Measurements from ENCODE around the gene PARVB.

The PARVB gene

DNA sequence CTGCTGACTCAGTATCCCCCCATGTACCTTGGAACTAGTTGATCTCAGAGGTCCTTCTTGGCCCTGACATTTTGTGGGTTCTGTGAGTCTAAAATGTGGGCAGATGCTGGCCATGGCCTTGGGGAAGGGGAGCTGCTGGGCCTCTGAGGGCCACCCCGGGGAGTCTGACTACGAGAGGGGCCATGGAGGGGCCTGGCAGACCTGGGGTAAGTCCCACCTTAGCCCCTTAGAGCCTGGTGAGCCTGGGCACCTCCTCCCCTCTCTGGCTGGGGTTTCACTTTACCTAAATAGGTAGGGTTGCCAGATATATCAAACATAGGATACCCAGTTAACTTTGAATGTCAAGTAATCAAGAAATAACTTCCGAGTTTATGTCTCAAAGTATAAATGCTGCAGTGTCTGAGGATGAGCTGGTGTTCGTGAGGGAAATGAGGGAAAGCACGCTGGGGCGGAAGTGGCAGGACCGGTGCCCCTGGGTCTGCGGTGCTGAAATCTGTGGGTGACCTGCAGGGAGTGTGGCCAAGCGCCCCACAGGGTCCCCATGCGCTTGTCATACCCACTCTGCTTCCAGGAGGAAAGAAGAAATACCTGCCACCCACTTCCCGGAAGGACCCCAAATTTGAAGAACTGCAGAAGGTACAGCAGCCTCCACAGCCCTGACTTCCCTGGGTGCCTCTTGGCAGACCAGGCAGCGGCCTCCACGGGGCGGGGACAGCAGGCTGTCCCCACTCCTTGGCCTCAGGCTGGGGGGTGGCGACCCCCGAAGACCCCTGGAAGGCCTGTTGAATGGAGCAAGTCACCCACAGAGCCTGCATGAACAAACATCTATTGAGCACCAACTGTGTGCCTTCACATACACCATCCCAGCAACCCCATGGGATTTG is 161.4 kb downstream of the PARVB start:
- no peak for DNase-seq (ENCODE audit: low spot score)

- DNase-seq (ENCODE audit: low spot score), result no peak
Observed at GRCh38 chr22:44186121-44186510, 162.0 kb downstream of the PARVB start.

DNA sequence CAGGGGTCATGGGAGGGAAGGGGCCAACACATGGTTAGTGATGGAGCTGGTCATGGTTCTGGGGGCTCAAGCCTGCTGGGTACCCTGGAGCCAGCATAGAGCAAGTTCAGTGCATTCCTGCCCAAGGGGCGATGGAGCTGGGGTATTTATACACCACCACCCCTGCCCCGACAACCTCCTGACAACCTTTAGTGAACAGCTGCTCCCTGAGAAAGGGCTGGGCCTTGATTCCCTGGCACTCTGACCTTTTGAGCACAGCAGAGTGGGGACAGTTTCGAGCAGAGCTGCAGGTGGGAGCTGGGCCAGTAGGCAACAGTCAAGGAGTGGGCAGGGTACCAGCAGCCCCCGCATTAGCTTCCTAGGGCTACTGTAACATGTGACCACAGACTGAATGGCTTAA is 162.6 kb downstream of the PARVB start:
- no peak for DNase-seq (ENCODE audit: low spot score)

- DNase-seq (ENCODE audit: low spot score), result no peak
Observed at GRCh38 chr22:44187652-44188230, 163.6 kb downstream of the PARVB start.

DNA sequence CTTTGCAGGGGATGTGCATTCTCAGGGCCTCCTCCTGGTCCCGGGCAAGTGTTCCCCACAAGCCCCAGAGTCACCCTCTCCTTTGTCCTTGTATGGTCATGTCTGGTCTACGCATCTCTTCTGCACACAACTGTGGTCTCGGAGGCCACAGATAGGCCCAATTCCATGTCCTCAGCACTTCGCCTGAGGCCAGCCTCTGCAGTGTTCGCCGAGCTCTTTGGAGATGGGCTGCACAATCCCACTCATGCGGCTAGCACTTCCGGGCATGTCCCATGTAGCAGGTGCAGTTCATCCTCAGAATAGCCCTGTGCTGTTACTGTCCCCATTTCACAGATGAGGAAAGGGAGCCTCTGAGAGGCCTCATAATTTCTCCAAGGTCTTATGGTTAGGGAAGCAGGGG is 164.2 kb downstream of the PARVB start:
- no peak for DNase-seq (ENCODE audit: low spot score)

DNA sequence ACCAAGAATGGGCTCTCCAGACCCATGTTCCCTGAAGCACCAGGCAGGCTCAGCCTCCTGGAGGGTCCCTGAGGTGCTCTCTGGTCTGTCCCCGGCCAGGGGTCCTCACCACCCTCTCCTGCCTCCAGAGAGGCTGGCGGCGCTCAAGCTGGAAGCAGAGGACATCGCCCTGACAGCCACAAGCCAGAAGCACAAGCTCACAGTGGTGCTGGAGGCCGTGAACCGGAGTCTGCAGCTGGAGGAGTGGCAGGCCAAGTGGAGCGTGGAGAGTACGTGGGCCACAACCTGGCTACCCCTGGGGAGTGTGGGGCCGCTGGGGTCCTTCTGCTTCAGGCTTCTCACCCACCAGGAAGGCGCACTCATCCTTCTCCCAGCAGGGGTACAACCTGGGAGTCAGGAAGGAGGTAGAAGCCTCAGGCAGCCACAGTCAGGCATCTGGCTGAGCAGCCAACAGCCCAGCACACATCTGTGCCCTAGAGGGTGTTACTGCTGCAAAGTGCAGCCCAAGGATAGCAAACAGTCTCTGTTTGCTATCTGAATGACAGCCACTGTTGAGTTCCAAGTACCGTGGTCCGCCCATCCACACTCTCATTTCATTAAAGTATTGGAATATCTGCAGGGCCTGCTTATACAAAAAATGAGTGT is 165.0 kb downstream of the PARVB start:
- no peak for DNase-seq (ENCODE audit: low spot score)

GRCh38 chr22:44190381-44190976 is 166.4 kb downstream of the PARVB start:
- DNase-seq (ENCODE audit: low spot score), result no peak

GRCh38 chr22:44191036-44191454 is 166.9 kb downstream of the PARVB start:
- no peak for DNase-seq (ENCODE audit: low spot score)

- DNase-seq (ENCODE audit: low spot score), result no peak
Observed at GRCh38 chr22:44192098-44192815, 168.2 kb downstream of the PARVB start.

DNA sequence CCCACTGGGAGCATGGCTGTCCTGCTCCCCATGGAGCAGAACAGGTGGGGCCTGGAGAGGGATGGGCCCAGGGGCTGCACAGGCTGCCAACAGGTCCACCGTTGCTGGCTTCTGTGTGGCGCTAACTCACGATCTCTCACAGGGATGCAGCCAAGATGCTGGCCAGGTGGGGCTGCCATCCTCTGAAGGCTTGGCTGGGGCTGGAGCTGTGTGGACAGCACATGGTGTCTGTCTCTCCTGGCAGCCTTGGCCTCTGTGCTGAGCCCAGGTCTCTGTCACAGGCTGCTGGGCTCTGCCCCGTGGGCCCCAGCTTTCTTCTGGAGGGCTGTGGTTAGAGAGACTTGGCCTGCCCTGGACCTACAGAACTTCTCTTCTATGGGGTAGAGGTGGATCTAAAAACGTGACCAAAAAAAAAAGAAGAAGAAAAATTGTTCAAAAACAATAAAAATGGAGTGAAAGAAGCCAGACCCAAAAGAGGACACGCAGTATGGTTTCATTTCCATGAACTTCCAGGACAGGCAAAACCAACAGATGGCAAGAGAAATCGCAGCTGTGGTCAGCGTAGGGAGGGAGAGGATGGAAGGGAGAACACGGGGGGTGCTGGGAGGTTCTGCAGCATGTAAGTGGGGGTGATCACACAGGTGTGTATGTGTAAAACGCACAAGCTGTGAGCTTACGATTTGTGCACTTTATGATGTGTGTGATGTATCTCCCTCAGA is 168.9 kb downstream of the PARVB start:
- no peak for DNase-seq (ENCODE audit: low spot score)

- DNase-seq (ENCODE audit: low spot score), result no peak
Observed at GRCh38 chr22:44193535-44193891, 169.4 kb downstream of the PARVB start.

DNA sequence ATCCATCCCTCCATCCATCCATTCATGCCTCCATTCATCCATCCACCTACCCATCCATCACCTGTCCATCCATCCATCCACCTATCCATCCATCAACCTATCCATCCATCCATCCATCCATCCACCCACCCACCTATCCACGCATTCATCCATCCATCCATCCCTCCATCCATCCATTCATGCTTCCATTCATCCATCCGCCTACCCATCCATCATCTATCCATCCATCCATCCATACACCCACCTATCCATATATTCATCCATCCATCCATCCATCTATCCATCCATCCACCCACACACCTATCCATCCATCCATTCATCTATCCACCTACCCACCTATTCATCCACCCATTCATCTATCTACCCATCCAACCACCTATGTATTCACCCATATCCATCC is 170.5 kb downstream of the PARVB start:
- DNase-seq (ENCODE audit: low spot score), result no peak

DNA sequence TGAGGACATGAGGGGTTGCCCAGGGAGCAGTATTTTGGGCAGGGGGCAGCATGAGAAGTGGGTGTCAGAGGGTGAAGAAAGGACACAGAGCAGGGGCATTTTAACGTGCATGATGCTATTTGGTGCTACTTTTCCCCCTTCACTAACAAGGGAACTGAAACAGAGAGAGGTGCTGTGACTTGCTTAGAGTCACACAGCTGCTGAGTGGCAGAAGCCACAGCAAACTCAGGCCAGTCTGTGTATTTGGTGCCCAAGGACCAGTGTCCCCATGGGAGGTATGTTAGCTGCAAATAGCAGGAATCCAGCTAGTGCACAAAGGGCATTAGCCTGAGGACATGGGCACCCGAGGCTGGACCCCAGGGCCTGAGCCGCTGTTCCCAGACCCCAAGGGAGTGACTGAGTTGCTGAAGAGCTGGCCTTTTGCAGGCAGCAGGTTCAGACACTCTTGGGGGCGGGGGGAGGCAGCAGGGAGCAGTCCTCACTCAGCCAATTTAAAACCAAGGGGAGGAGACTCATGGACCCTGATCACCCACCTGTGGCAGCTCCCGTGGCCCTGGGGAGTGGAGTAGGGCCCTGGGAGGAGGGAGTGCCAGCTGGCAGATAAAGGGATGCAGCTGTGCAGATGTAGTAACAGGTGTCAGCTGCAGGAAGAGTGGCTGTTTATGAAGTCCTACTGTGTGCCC is 171.2 kb downstream of the PARVB start:
- no peak for DNase-seq (ENCODE audit: low spot score)

- no peak for DNase-seq (ENCODE audit: low spot score)
Observed at GRCh38 chr22:44196241-44196640, 172.1 kb downstream of the PARVB start.

DNA sequence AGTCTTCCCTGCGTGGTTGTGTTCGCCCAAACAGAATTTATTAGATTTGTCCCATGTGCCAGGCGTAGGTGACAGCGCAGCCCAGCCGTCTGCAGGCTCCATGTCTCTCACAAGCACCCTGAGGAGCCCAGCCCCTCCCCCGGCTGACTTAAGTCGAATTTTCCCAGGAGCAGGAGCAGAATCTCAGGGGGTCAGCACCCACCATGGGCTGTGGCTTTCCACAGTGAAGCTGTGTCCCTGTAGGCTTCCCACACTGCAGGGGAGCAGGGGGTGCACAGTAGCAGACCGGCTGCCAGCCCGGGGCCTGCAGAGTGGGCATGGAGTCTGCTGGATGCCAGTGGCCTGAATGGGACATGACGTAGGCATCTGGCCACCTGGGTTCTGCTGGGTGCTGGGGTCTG is 172.6 kb downstream of the PARVB start:
- DNase-seq (ENCODE audit: low spot score), result peak; percentile 40

DNA sequence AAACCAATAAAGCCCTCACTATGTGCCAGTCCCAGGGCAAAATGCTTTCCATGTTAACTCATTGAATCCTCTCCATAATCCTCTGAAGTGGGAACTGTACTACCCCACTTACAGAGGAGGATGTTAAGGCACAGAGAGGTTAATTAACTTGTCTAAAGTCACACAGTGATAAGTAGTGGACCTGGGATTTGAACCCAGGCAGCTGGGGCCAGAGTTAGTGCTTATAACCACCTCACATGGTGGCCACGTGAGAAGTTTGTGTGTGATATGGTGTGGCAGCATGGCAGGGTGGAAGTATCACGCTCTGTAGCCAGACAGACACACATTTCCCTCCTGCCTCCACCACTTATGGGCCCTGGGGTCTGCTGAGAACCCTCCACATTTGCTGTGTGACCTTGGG is 173.2 kb downstream of the PARVB start:
- DNase-seq (ENCODE audit: low spot score), result no peak

DNA sequence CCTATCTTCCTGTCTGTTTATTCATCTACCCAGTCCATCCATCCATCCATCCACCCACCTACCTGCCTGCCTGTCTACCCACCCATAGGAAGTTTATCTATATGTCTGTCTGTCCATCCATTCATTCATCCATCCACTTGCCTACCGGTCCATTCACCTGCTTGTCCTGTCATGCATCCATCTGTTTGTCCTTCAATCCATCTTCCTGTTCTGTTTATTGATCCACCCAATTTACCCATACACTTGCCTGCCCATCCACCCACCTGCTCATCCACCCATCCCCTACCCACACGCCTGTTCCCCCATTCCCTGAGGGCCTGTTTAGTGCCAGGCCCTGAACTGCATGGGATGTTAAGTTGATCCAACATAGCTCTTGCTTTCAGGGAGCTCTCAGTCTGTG is 175.1 kb downstream of the PARVB start:
- DNase-seq (ENCODE audit: low spot score), result no peak

GRCh38 chr22:44199866-44200265 is 175.8 kb downstream of the PARVB start:
- no peak for DNase-seq (ENCODE audit: low spot score)

- DNase-seq (ENCODE audit: low spot score), result no peak
Observed at GRCh38 chr22:44200451-44200850, 176.3 kb downstream of the PARVB start.

GRCh38 chr22:44200855-44201550 is 176.9 kb downstream of the PARVB start:
- DNase-seq (ENCODE audit: low spot score), result no peak

All from Ammon's horn (tissue), 1 donor.